IPS-20b (cell line): ENCODE results near the gene GET4.
A peak's percentile ranks its signal among the peaks of the same experiment; 100 is the strongest.
"Not testable (repeated sequence)": the region's sequence is repeated elsewhere in the genome, so short reads cannot be mapped to it uniquely, and the experiment has no call there.

Source experiments
- H3K27ac ChIP-seq: one replicate; pipeline ENCODE4 v1.5.1; 2013; ENCODE audit warnings: low read length
- H3K27me3 ChIP-seq: 2 replicates; pipeline ENCODE4 v1.6.1; 2013; ENCODE audit warnings: mild to moderate bottlenecking, low read length, inconsistent platforms; ENCODE audit not compliant: insufficient read depth
- H3K36me3 ChIP-seq: 2 replicates; pipeline ENCODE4 v1.6.1; 2013; ENCODE audit warnings: low read depth, mild to moderate bottlenecking, inconsistent platforms, low read length, moderate library complexity; ENCODE audit not compliant: insufficient read depth
- H3K4me1 ChIP-seq: 2 replicates; pipeline ENCODE4 v1.6.1; 2013; ENCODE audit warnings: mild to moderate bottlenecking, control low read depth, inconsistent platforms, low read length, moderate library complexity; ENCODE audit not compliant: insufficient read depth
- H3K4me3 ChIP-seq: 2 replicates; pipeline ENCODE4 v1.5.1; 2013; ENCODE audit warnings: mild to moderate bottlenecking, low read length, inconsistent platforms
- H3K9ac ChIP-seq: 2 replicates; pipeline ENCODE4 v1.6.1; 2013; ENCODE audit warnings: low read depth, mild to moderate bottlenecking, inconsistent platforms, low read length, moderate library complexity
- H3K9me3 ChIP-seq: 2 replicates; pipeline ENCODE4 v1.6.1; 2013; ENCODE audit warnings: mild to moderate bottlenecking, low read depth, low read length, inconsistent platforms; ENCODE audit not compliant: insufficient read depth

The GET4 gene

GRCh38 chr7:908159-908581 is 31.8 kb downstream of the GET4 start:
- H3K9ac ChIP-seq: no peak overlapping the region
- H3K4me1 ChIP-seq: no peaks in the 10 kb centered on the region
- H3K4me3 ChIP-seq: no peak overlapping the region
- no peaks in the 10 kb centered on the region for H3K36me3 ChIP-seq
- H3K27me3 ChIP-seq: peaks cover 9% of the 10 kb centered on the region; the same call in 1 of the 2 replicates
- H3K9me3 ChIP-seq: no peaks in the 10 kb centered on the region
- no peak overlapping the region for H3K27ac ChIP-seq

- not testable (repeated sequence) for H3K36me3 ChIP-seq, H3K9ac ChIP-seq, H3K9me3 ChIP-seq, H3K27ac ChIP-seq, H3K27me3 ChIP-seq, H3K4me1 ChIP-seq
- peak overlapping the region; percentile 35; the same call in 1 of the 2 replicates for H3K4me3 ChIP-seq
Measured at GRCh38 chr7:908591-909357, 32.4 kb downstream of the GET4 start.

GRCh38 chr7:909358-910329 is 33.3 kb downstream of the GET4 start:
- H3K4me1 ChIP-seq: no peaks in the 10 kb centered on the region
- no peak overlapping the region for H3K9ac ChIP-seq
- peaks cover 9% of the 10 kb centered on the region; the same call in 1 of the 2 replicates for H3K27me3 ChIP-seq
- H3K9me3 ChIP-seq: no peaks in the 10 kb centered on the region
- H3K36me3 ChIP-seq: no peaks in the 10 kb centered on the region
- H3K27ac ChIP-seq: no peak overlapping the region
- H3K4me3 ChIP-seq: peak overlapping the region; percentile 47; the same call in 1 of the 2 replicates

- no peaks in the 10 kb centered on the region for H3K36me3 ChIP-seq
- H3K27ac ChIP-seq: no peak overlapping the region
- peaks cover 9% of the 10 kb centered on the region; the same call in 1 of the 2 replicates for H3K27me3 ChIP-seq
- no peaks in the 10 kb centered on the region for H3K4me1 ChIP-seq
- no peak overlapping the region for H3K4me3 ChIP-seq
- H3K9ac ChIP-seq: no peak overlapping the region
- no peaks in the 10 kb centered on the region for H3K9me3 ChIP-seq
Measured at GRCh38 chr7:910441-910861, 34.1 kb downstream of the GET4 start.

- no peak overlapping the region for H3K27ac ChIP-seq
- peaks cover 9% of the 10 kb centered on the region; the same call in 1 of the 2 replicates for H3K27me3 ChIP-seq
- no peak overlapping the region for H3K9ac ChIP-seq
- H3K36me3 ChIP-seq: no peaks in the 10 kb centered on the region
- no peaks in the 10 kb centered on the region for H3K9me3 ChIP-seq
- H3K4me3 ChIP-seq: no peak overlapping the region
- H3K4me1 ChIP-seq: no peaks in the 10 kb centered on the region
Measured at GRCh38 chr7:910931-911431, 34.6 kb downstream of the GET4 start.

DNA sequence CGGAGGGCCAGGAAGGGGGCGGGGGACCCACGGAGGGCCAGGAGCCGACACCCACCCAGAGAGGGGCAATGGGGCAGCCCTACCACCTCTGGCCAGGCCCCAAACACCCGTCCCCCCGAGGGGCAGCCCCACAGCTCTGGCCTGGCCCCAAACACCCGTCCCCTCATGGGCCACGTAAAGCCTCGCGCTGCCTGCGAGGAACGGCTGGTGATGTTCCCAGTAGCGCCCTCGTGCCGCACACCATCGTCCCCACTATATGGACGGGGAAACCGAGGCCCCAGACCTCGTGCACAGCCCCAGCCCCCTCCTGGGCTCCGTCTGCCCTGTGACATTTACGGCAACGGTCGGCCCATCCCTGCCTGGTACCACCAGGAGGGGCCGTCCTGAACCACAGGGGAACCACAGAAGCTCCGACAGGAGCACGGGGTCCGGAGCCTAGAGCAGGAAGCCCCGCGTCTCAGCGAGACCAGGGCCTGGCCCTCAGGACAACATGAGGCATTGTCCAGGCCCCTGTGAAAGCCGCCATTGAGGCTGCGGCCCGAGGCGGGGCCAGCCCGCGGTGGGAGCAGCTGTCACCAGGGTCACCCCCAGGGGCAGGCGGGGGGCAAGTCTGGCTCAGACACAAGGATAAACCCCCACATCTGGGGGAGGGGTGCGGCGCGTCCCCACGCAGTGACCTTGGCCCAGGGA is 35.6 kb downstream of the GET4 start:
- no peak overlapping the region for H3K9ac ChIP-seq
- no peak overlapping the region for H3K4me3 ChIP-seq
- H3K27ac ChIP-seq: no peak overlapping the region
- no peaks in the 10 kb centered on the region for H3K4me1 ChIP-seq
- no peaks in the 10 kb centered on the region for H3K9me3 ChIP-seq
- no peaks in the 10 kb centered on the region for H3K36me3 ChIP-seq
- peaks cover 9% of the 10 kb centered on the region; the same call in 1 of the 2 replicates for H3K27me3 ChIP-seq

DNA sequence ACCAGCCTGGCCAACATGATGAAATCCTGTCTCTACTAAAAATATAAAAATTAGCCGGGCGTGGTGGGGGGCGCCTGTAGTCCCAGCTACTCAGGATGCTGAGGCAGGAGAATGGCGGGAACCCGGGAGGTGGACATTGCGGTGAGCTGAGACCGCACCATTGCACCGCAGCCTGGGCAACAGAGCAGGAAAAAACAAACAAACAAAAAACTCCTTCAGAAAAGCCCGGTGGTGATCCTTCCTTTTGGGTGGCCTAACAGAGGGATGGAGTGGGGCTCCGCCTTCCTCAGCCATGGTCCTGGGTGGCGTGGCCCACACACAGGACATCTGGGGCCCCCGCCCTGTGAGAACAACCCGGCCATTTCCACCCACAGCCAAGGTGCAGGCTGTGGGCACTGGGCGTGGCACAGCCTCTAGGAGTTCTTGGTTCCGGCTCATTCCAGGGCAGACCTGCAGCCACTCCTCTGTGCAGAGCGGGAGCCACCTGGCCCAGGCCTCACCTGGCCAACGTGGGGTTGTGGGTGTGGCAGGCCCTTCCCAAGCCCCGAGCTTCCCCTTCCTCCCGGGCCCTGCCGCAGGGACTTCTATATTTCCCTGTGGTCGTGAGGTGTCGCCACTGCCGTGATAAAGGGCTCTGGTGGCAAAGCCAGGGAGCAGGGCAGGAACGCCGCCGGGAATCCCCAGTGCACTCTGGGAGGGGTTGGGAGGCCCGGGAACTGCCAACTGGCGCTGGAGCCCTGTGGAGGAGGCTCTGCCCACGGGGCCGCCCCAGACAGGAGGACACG is 37.6 kb downstream of the GET4 start:
- H3K4me3 ChIP-seq: no peak overlapping the region

GRCh38 chr7:914521-915194 is 38.3 kb downstream of the GET4 start:
- Histone ChIP-seq H3K27ac (no peak overlapping the region), H3K4me3 (no peak overlapping the region), H3K9ac (no peak overlapping the region), H3K9me3 (no peaks in the 10 kb centered on the region), H3K27me3 (peaks cover 5% of the 10 kb centered on the region; the same call in 1 of the 2 replicates), H3K4me1 (no peaks in the 10 kb centered on the region), H3K36me3 (no peaks in the 10 kb centered on the region)

More for the DNA sequence above, 37.6 kb downstream of the GET4 start:
- Histone ChIP-seq H3K27me3 (peaks cover 9% of the 10 kb centered on the region; the same call in 1 of the 2 replicates), H3K9me3 (no peaks in the 10 kb centered on the region), H3K27ac (no peak overlapping the region), H3K9ac (no peak overlapping the region), H3K36me3 (no peaks in the 10 kb centered on the region), H3K4me1 (no peaks in the 10 kb centered on the region)

DNA sequence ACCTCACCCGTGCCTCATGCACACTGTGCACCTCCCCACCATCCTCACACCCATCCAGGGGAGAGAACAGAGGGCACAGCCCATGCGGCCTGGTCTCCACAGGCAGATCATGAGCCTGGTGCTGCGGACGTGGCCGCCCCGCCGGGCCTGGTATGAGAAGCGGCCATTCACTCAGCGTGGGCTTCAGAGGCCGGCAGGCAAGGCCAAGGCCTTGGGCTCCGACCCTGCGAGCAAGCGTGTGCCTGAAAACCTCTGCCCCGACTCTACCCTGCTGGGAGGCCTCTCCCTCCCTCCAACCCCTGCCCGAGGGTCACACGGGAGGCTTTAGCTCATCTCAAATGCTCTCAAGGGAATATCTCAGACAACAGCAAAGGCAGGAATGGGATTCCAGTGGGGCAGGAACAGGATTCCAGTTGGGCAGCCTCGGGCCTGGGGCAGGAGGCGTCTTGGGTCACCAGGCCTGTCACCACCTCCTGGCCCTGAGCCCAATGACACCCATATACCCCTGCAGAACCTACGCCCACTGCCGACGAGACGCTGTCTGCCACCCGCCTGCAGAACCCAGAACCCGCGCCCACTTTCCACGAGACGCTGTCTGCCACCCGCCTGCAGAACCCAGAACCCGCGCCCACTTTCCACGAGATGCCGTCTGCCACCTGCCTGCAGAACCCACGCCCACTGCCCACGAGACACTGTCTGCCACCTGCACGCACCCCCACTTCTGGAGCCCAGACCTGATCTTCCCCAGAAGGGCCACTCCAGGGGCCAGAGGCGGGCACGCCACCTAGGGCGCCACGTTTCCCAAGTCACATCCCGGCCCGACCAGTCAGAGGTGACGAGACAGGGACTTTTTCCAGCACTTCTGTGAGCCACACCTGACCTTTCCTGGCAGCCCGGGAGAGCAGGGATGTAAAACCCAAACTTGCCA is 39.2 kb downstream of the GET4 start:
- Histone ChIP-seq H3K9ac (no peak overlapping the region), H3K4me3 (no peak overlapping the region), H3K27me3 (no peaks in the 10 kb centered on the region), H3K9me3 (no peaks in the 10 kb centered on the region), H3K27ac (no peak overlapping the region), H3K4me1 (no peaks in the 10 kb centered on the region), H3K36me3 (no peaks in the 10 kb centered on the region)
